Measurements from ENCODE around the gene NKAIN2.

- TF ChIP-seq EZH2 (IDR thresholded peaks at IDR 0.05; ENCODE audit: borderline replicate concordance, low read length) (no peak), CTCF (conservative IDR thresholded peaks at IDR 0.05 in 1 of 2, IDR thresholded peaks at IDR 0.05 in 1 of 2; ENCODE audit: extremely low read depth in 1 of 2, insufficient read depth in 1 of 2, low read depth in 1 of 2, low read length in 2 of 2) (no peak)
Measured at GRCh38 chr6:124237911-124238310, 434.2 kb downstream of the NKAIN2 start.

Measured in mammary epithelial cell (primary cell).